T-cell (primary cell): Measurements from ENCODE around the gene KLF3. TPM values are rescaled to one million over a fixed set of nuclear protein-coding genes. Genes with fewer than 3 reads are reported as not detected.

Source experiments
- ATAC-seq, 4 experiments: fragments of 200-7000 bp in 3 of 4; fragments of 150-1000 bp in 1 of 4; cut with Tn5 transposase; replicated peaks in 1 of 4; 1 replicate in 3 of 4; 2 replicates in 1 of 4; pipeline ENCODE4 v1.10.0; 2021; ENCODE audit warnings: moderate library complexity in 3 of 4, mild to moderate bottlenecking in 2 of 4, moderate number of reproducible peaks in 1 of 4
- CTCF ChIA-PET, 2 donors: fragments of 300-600 bp; sonication (Branson Sonifier 250); formaldehyde crosslinking; loops; one replicate each; lab custom pipeline; 2022; ENCODE audit warnings: antibody characterized with exemption in 2 of 2; lab: Charles Lee
- POLR2A ChIA-PET, 2 donors: fragments of 300-600 bp; sonication (Branson Sonifier 250); formaldehyde crosslinking; loops; one replicate each; lab custom pipeline; 2022; ENCODE audit warnings: antibody characterized with exemption in 2 of 2; lab: Charles Lee
- DNase-seq, 35 experiments: peaks; one replicate each; pipeline versions ENCODE4 v3.0.0 to v3.0.0-alpha.2; 2013 to 2023
- H3K27ac ChIP-seq: one replicate; pipeline ENCODE4 v1.5.1; 2013; ENCODE audit warnings: low read length
- H3K27me3 ChIP-seq, 2 experiments: replicated peaks in 1 of 2; 1 replicate in 1 of 2; 2 replicates in 1 of 2; pipeline versions ENCODE4 v1.6.1 to v1.7.0; 2013; ENCODE audit warnings: low read length in 1 of 2, mixed read lengths in 1 of 2; ENCODE audit not compliant: control insufficient read depth in 2 of 2, insufficient read depth in 2 of 2; ENCODE audit errors: extremely low read depth in 1 of 2
- H3K36me3 ChIP-seq, 2 donors: 1 replicate in 1 of 2; 2 replicates in 1 of 2; pipeline versions ENCODE4 v1.6.1 to v1.7.0; 2013; ENCODE audit warnings: low read length in 1 of 2; ENCODE audit not compliant: control insufficient read depth in 2 of 2, insufficient read depth in 1 of 2; ENCODE audit errors: extremely low read depth in 1 of 2
- H3K4me1 ChIP-seq, 2 experiments: 1 replicate in 1 of 2; 2 replicates in 1 of 2; pipeline versions ENCODE4 v1.6.1 to v1.7.0; 2013; ENCODE audit warnings: low read length in 2 of 2, mixed read lengths in 1 of 2; ENCODE audit not compliant: insufficient read depth in 2 of 2, control insufficient read depth in 1 of 2; ENCODE audit errors: extremely low read depth in 1 of 2
- H3K4me3 ChIP-seq, 2 donors: 1 replicate in 1 of 2; 2 replicates in 1 of 2; pipeline versions ENCODE4 v1.5.1 to v1.7.0; 2013; ENCODE audit warnings: mild to moderate bottlenecking in 2 of 2, low read length in 1 of 2, moderate library complexity in 1 of 2; ENCODE audit not compliant: control insufficient read depth in 1 of 2; ENCODE audit errors: extremely low read depth in 1 of 2
- H3K9me3 ChIP-seq: 2 replicates; pipeline ENCODE4 v1.7.0; 2013
- H3K27ac Mint-ChIP-seq, 2 donors: one replicate each; pipeline ENCODE4 v1.8.0; 2020 to 2021; ENCODE audit warnings: mild to moderate bottlenecking in 2 of 2, mixed read lengths in 2 of 2
- H3K27me3 Mint-ChIP-seq, 2 donors: one replicate each; pipeline ENCODE4 v1.8.0; 2021 to 2022; ENCODE audit warnings: mixed read lengths in 2 of 2
- H3K36me3 Mint-ChIP-seq: one replicate; pipeline ENCODE4 v1.8.0; 2021; ENCODE audit warnings: mixed read lengths
- H3K4me1 Mint-ChIP-seq, 3 donors: one replicate each; pipeline ENCODE4 v1.8.0; 2020 to 2022; ENCODE audit warnings: mixed read lengths in 3 of 3, mild to moderate bottlenecking in 1 of 3
- H3K4me3 Mint-ChIP-seq, 3 donors: one replicate each; pipeline ENCODE4 v1.8.0; 2020 to 2022; ENCODE audit warnings: mild to moderate bottlenecking in 3 of 3, mixed read lengths in 3 of 3, moderate library complexity in 3 of 3
- H3K9me3 Mint-ChIP-seq, 3 donors: one replicate each; pipeline ENCODE4 v1.8.0; 2020 to 2022; ENCODE audit warnings: mixed read lengths in 3 of 3
- WGBS: methylation state at CpG from one replicate; pipeline ENCODE4 v1.1.5; 2013; ENCODE audit warnings: missing lambda C conversion rate; ENCODE audit not compliant: insufficient coverage; 5-methylcytosine and 5-hydroxymethylcytosine counted together
- total RNA-seq, 35 experiments: library from RNA in 6 of 35; stranded (reverse) in 6 of 35; fragments of 120-200 nt in 1 of 35; gene quantifications; one replicate each; pipeline versions ENCODE4 v1.2.1 to v1.2.4 and lab custom pipeline; 2013 to 2026

The KLF3 gene
- total RNA-seq, 5 donors from 2014 or later (not counting 1 experiment from before 2014, with no cell fraction given), result 115 to 127 (median 124) TPM

GRCh38 chr4:38728631-38729141, 64.7 kb downstream of the KLF3 start:
- H3K36me3 Mint-ChIP-seq, result no peaks in the 10 kb centered on the region
- no peak overlapping the region for H3K27ac Mint-ChIP-seq
- no peak overlapping the region for H3K27ac ChIP-seq
- DNase-seq (no peak), ATAC-seq (no peak)
- POLR2A ChIA-PET, result no interaction called here
- CTCF ChIA-PET, result interaction anchor here (0.8 to 5.1 kb wide), 5 partner anchors 31 to 660 kb away, joined by 3 to 46 read pairs (median 4); no protein-coding TSS in a partner anchor
- H3K9me3 Mint-ChIP-seq, result peaks cover 0 to 4% (median 0%) of the 10 kb centered on the region in 3 donors
- WGBS, result 54% methylated on average over 3 of the region's 4 CpGs
- peaks cover 17 to 22% (median 22%) of the 10 kb centered on the region in 3 donors for H3K4me1 Mint-ChIP-seq
- H3K27me3 ChIP-seq, result no peaks in the 10 kb centered on the region
- H3K4me3 ChIP-seq, result no peak overlapping the region
- H3K27me3 Mint-ChIP-seq, result no peaks in the 10 kb centered on the region
- no peak overlapping the region for H3K4me3 Mint-ChIP-seq
- H3K4me1 ChIP-seq, result peaks cover 4 to 25% of the 10 kb centered on the region in 2 experiments
- H3K9me3 ChIP-seq, result no peaks in the 10 kb centered on the region
- H3K36me3 ChIP-seq, result no peaks in the 10 kb centered on the region

- Histone ChIP-seq H3K27ac (no peak overlapping the region), H3K36me3 (no peaks in the 10 kb centered on the region), H3K4me1 (peaks cover 4 to 22% of the 10 kb centered on the region in 2 experiments), H3K4me3 (no peak overlapping the region), H3K9me3 (no peaks in the 10 kb centered on the region), H3K27me3 (no peaks in the 10 kb centered on the region)
- ChIA-PET CTCF (interaction anchor here (0.6 to 5.1 kb wide), 9 partner anchors 56 to 554 kb away, joined by 3 to 46 read pairs (median 5); no protein-coding TSS in a partner anchor), POLR2A (no interaction called here)
- DNase-seq (no peak), ATAC-seq (no peak)
- Mint-ChIP-seq H3K4me3 (no peak overlapping the region), H3K27me3 (no peaks in the 10 kb centered on the region), H3K36me3 (no peaks in the 10 kb centered on the region), H3K4me1 (peaks cover 15 to 18% (median 15%) of the 10 kb centered on the region in 3 donors), H3K9me3 (peaks cover 0 to 7% (median 0%) of the 10 kb centered on the region in 3 donors), H3K27ac (no peak overlapping the region)
- WGBS, result 100% methylated on average over 1 of the region's 4 CpGs
These were observed 66.5 kb downstream of the KLF3 start for GRCh38 chr4:38730493-38730829.

GRCh38 chr4:38730830-38731646, 67.0 kb downstream of the KLF3 start:
- no peaks in the 10 kb centered on the region for H3K36me3 Mint-ChIP-seq
- POLR2A ChIA-PET, result interaction anchor here in 1 of 2 donors (0.6 kb wide), 2 partner anchors 64 to 608 kb away, joined by 3 to 5 read pairs; no protein-coding TSS in a partner anchor
- Histone ChIP-seq H3K9me3 (no peaks in the 10 kb centered on the region), H3K4me1 (peaks cover 4 to 22% of the 10 kb centered on the region in 2 experiments), H3K4me3 (no peak overlapping the region), H3K27ac (no peak overlapping the region), H3K27me3 (no peaks in the 10 kb centered on the region), H3K36me3 (no peaks in the 10 kb centered on the region)
- peaks cover 15 to 18% (median 15%) of the 10 kb centered on the region in 3 donors for H3K4me1 Mint-ChIP-seq
- H3K27me3 Mint-ChIP-seq, result no peaks in the 10 kb centered on the region
- ATAC-seq (peak; percentile 72 to 83 (median 78)), DNase-seq (peak; percentile 23 to 89 (median 75))
- H3K9me3 Mint-ChIP-seq, result peaks cover 0 to 7% (median 0%) of the 10 kb centered on the region in 3 donors
- WGBS, result 20% methylated on average over 15 of the region's 23 CpGs
- H3K4me3 Mint-ChIP-seq, result no peak overlapping the region
- no peak overlapping the region for H3K27ac Mint-ChIP-seq
- CTCF ChIA-PET, result interaction anchor here (0.5 to 5.1 kb wide), 15 partner anchors 10 to 669 kb away, joined by 3 to 46 read pairs (median 4); partner anchors contain the start of gene TLR10 (in 1 of the 2)

- Mint-ChIP-seq H3K27ac (peak overlapping the region in 1 of 2 donors; percentile 20), H3K27me3 (peaks cover 0 to 7% of the 10 kb centered on the region in 2 donors), H3K9me3 (peaks cover 0 to 7% (median 0%) of the 10 kb centered on the region in 3 donors), H3K36me3 (no peaks in the 10 kb centered on the region), H3K4me3 (no peak overlapping the region), H3K4me1 (peaks cover 8 to 14% (median 12%) of the 10 kb centered on the region in 3 donors)
- H3K4me1 ChIP-seq, result peaks cover 2 to 16% of the 10 kb centered on the region in 2 experiments
- 86% methylated on average over 2 of the region's 2 CpGs for WGBS
- no peaks in the 10 kb centered on the region for H3K36me3 ChIP-seq
- ChIA-PET POLR2A (no interaction called here), CTCF (no interaction called here)
- H3K27ac ChIP-seq, result no peak overlapping the region
- DNase-seq (no peak), ATAC-seq (no peak)
- H3K27me3 ChIP-seq, result no peaks in the 10 kb centered on the region
- no peak overlapping the region for H3K4me3 ChIP-seq
- H3K9me3 ChIP-seq, result no peaks in the 10 kb centered on the region
These were observed 69.7 kb downstream of the KLF3 start for GRCh38 chr4:38733663-38734062.

- Mint-ChIP-seq H3K9me3 (peaks cover 0 to 7% (median 0%) of the 10 kb centered on the region in 3 donors), H3K27me3 (peaks cover 0 to 7% of the 10 kb centered on the region in 2 donors), H3K27ac (no peak overlapping the region), H3K4me3 (no peak overlapping the region), H3K4me1 (peaks cover 4 to 9% (median 7%) of the 10 kb centered on the region in 3 donors), H3K36me3 (no peaks in the 10 kb centered on the region)
- Histone ChIP-seq H3K9me3 (no peaks in the 10 kb centered on the region), H3K27ac (no peak overlapping the region), H3K4me3 (no peak overlapping the region), H3K36me3 (no peaks in the 10 kb centered on the region), H3K27me3 (no peaks in the 10 kb centered on the region), H3K4me1 (peaks cover 0 to 11% of the 10 kb centered on the region in 2 experiments)
- DNase-seq, result no peak
- ATAC-seq, result no peak
- POLR2A ChIA-PET, result no interaction called here
- CTCF ChIA-PET, result interaction anchor here (0.6 to 1.6 kb wide), 3 partner anchors 23 to 555 kb away, joined by 3 to 6 read pairs (median 5); no protein-coding TSS in a partner anchor
- WGBS, result 92% methylated on average over 2 of the region's 5 CpGs
These were observed 70.4 kb downstream of the KLF3 start for GRCh38 chr4:38734446-38734845.

GRCh38 chr4:38734911-38735310, 70.9 kb downstream of the KLF3 start:
- Histone ChIP-seq H3K9me3 (no peaks in the 10 kb centered on the region), H3K27ac (no peak overlapping the region), H3K27me3 (no peaks in the 10 kb centered on the region), H3K4me3 (no peak overlapping the region), H3K4me1 (peaks cover 0 to 11% of the 10 kb centered on the region in 2 experiments), H3K36me3 (no peaks in the 10 kb centered on the region)
- H3K4me1 Mint-ChIP-seq, result peaks cover 4 to 9% (median 7%) of the 10 kb centered on the region in 3 donors
- ChIA-PET CTCF (interaction anchor here (0.6 to 1.6 kb wide), 3 partner anchors 23 to 556 kb away, joined by 3 to 6 read pairs (median 5); no protein-coding TSS in a partner anchor), POLR2A (no interaction called here)
- H3K9me3 Mint-ChIP-seq, result peaks cover 0 to 7% (median 0%) of the 10 kb centered on the region in 3 donors
- no peaks in the 10 kb centered on the region for H3K36me3 Mint-ChIP-seq
- peaks cover 0 to 7% of the 10 kb centered on the region in 2 donors for H3K27me3 Mint-ChIP-seq
- ATAC-seq, result no peak
- no peak overlapping the region for H3K4me3 Mint-ChIP-seq
- 86% methylated on average over 1 of the region's 2 CpGs for WGBS
- DNase-seq, result no peak
- no peak overlapping the region for H3K27ac Mint-ChIP-seq
